Measurements from ENCODE around the gene NOS1AP.

Gene NOS1AP

GRCh38 chr1:162025541-162025940, 44.0 kb upstream of the NOS1AP start:
- no peak for TF ChIP-seq EZH2 (IDR thresholded peaks at IDR 0.05; ENCODE audit: borderline replicate concordance, low read length)
- TF ChIP-seq CTCF (IDR thresholded peaks at IDR 0.05; ENCODE audit: low read length), result no peak
- Histone ChIP-seq H3K9me3 (ENCODE audit: low read length) (no peaks in the 10 kb centered on the region), H2AFZ (ENCODE audit: low read length) (no peak overlapping the region), H3F3A (ENCODE audit: insufficient read depth, low read length) (no peaks in the 10 kb centered on the region), H3K4me3 (ENCODE audit: low read depth, low read length, poor library complexity, severe bottlenecking) (no peak overlapping the region), H3K27ac (ENCODE audit: low read depth, low read length, poor library complexity, severe bottlenecking) (no peak overlapping the region), H3K4me1 (ENCODE audit: insufficient read depth, low read length, severe bottlenecking) (no peaks in the 10 kb centered on the region), H3K4me2 (ENCODE audit: low read length) (no peak overlapping the region), H4K20me1 (ENCODE audit: insufficient read depth, low read length) (no peaks in the 10 kb centered on the region), H3K79me2 (ENCODE audit: insufficient read depth, low read length) (no peaks in the 10 kb centered on the region), H3K9me2 (ENCODE audit: low read depth, low read length) (no peaks in the 10 kb centered on the region), H3K9ac (ENCODE audit: low read length) (no peak overlapping the region), H3K27me3 (ENCODE audit: insufficient read depth, low read length) (peaks cover 3% of the 10 kb centered on the region; the same call in 1 of the 2 replicates), H3K36me3 (ENCODE audit: insufficient read depth, low read length) (no peaks in the 10 kb centered on the region)

- H3K9ac ChIP-seq (ENCODE audit: low read length), result no peak overlapping the region
- no peaks in the 10 kb centered on the region for H3K79me2 ChIP-seq (ENCODE audit: insufficient read depth, low read length)
- TF ChIP-seq CTCF (IDR thresholded peaks at IDR 0.05; ENCODE audit: low read length) (no peak), EZH2 (IDR thresholded peaks at IDR 0.05; ENCODE audit: borderline replicate concordance, low read length) (no peak)
- no peaks in the 10 kb centered on the region for H3F3A ChIP-seq (ENCODE audit: insufficient read depth, low read length)
- H4K20me1 ChIP-seq (ENCODE audit: insufficient read depth, low read length), result no peaks in the 10 kb centered on the region
- H3K4me3 ChIP-seq (ENCODE audit: low read depth, low read length, poor library complexity, severe bottlenecking), result no peak overlapping the region
- no peaks in the 10 kb centered on the region for H3K9me2 ChIP-seq (ENCODE audit: low read depth, low read length)
- H2AFZ ChIP-seq (ENCODE audit: low read length), result no peak overlapping the region
- no peaks in the 10 kb centered on the region for H3K9me3 ChIP-seq (ENCODE audit: low read length)
- no peaks in the 10 kb centered on the region for H3K4me1 ChIP-seq (ENCODE audit: insufficient read depth, low read length, severe bottlenecking)
- peaks cover 3% of the 10 kb centered on the region; the same call in 1 of the 2 replicates for H3K27me3 ChIP-seq (ENCODE audit: insufficient read depth, low read length)
- H3K36me3 ChIP-seq (ENCODE audit: insufficient read depth, low read length), result no peaks in the 10 kb centered on the region
- H3K4me2 ChIP-seq (ENCODE audit: low read length), result no peak overlapping the region
- no peak overlapping the region for H3K27ac ChIP-seq (ENCODE audit: low read depth, low read length, poor library complexity, severe bottlenecking)
Measured at GRCh38 chr1:162026881-162027280, 42.6 kb upstream of the NOS1AP start.

- H2AFZ ChIP-seq (ENCODE audit: low read length), result no peak overlapping the region
- H3K36me3 ChIP-seq (ENCODE audit: insufficient read depth, low read length), result no peaks in the 10 kb centered on the region
- no peak overlapping the region for H3K9ac ChIP-seq (ENCODE audit: low read length)
- H3K4me1 ChIP-seq (ENCODE audit: insufficient read depth, low read length, severe bottlenecking), result no peaks in the 10 kb centered on the region
- H3K27ac ChIP-seq (ENCODE audit: low read depth, low read length, poor library complexity, severe bottlenecking), result no peak overlapping the region
- H3K9me2 ChIP-seq (ENCODE audit: low read depth, low read length), result no peaks in the 10 kb centered on the region
- no peak overlapping the region for H3K4me2 ChIP-seq (ENCODE audit: low read length)
- H3K9me3 ChIP-seq (ENCODE audit: low read length), result no peaks in the 10 kb centered on the region
- no peak overlapping the region for H3K4me3 ChIP-seq (ENCODE audit: low read depth, low read length, poor library complexity, severe bottlenecking)
- TF ChIP-seq CTCF (IDR thresholded peaks at IDR 0.05; ENCODE audit: low read length) (no peak), EZH2 (IDR thresholded peaks at IDR 0.05; ENCODE audit: borderline replicate concordance, low read length) (no peak)
- H3K27me3 ChIP-seq (ENCODE audit: insufficient read depth, low read length), result no peaks in the 10 kb centered on the region; the same call in 1 of the 2 replicates
- H3K79me2 ChIP-seq (ENCODE audit: insufficient read depth, low read length), result no peaks in the 10 kb centered on the region
- no peaks in the 10 kb centered on the region for H4K20me1 ChIP-seq (ENCODE audit: insufficient read depth, low read length)
- H3F3A ChIP-seq (ENCODE audit: insufficient read depth, low read length), result no peaks in the 10 kb centered on the region
Measured at GRCh38 chr1:162028726-162029125, 40.8 kb upstream of the NOS1AP start.

All from OCI-LY1 (cell line).